Ishikawa (cell line): Measurements from ENCODE around the gene RLF.
A peak's percentile ranks its signal among the peaks of the same experiment; 100 is the strongest.

Experiments used
- CEBPB ChIP-seq: IDR thresholded peaks from 2 replicates; pipeline ENCODE4 v1.6.1; 2012
- CREB1 ChIP-seq: IDR thresholded peaks from 2 replicates; pipeline ENCODE4 v1.6.1; 2012; ENCODE audit warnings: low read depth
- EGR1 ChIP-seq: IDR thresholded peaks from 2 replicates; pipeline ENCODE4 v1.6.1; 2012
- EP300 ChIP-seq: IDR thresholded peaks from 2 replicates; pipeline ENCODE4 v1.6.1; 2012; ENCODE audit warnings: borderline replicate concordance
- FOXM1 ChIP-seq: IDR thresholded peaks from 2 replicates; pipeline ENCODE4 v1.6.1; 2012; ENCODE audit warnings: low read depth, borderline replicate concordance
- MAX ChIP-seq: IDR thresholded peaks from 2 replicates; pipeline ENCODE4 v1.6.1; 2012
- NFIC ChIP-seq: IDR thresholded peaks from 2 replicates; pipeline ENCODE4 v1.6.1; 2012
- RAD21 ChIP-seq: IDR thresholded peaks from 2 replicates; pipeline ENCODE4 v1.6.1; 2012; ENCODE audit warnings: low read depth
- REST ChIP-seq: IDR thresholded peaks from 2 replicates; pipeline ENCODE4 v1.6.1; 2012; ENCODE audit warnings: low read depth, mild to moderate bottlenecking
- TAF1 ChIP-seq: IDR thresholded peaks from 2 replicates; pipeline ENCODE4 v1.6.1; 2012; ENCODE audit warnings: low read depth, mild to moderate bottlenecking
- TCF12 ChIP-seq: IDR thresholded peaks from 2 replicates; pipeline ENCODE4 v1.6.1; 2012; ENCODE audit warnings: low read depth
- TEAD4 ChIP-seq: IDR thresholded peaks from 2 replicates; pipeline ENCODE4 v1.6.1; 2012
- USF1 ChIP-seq: IDR thresholded peaks from 2 replicates; pipeline ENCODE4 v1.6.1; 2012
- YY1 ChIP-seq: IDR thresholded peaks from 2 replicates; pipeline ENCODE4 v1.6.1; 2012; ENCODE audit warnings: low read depth
- ZBTB7A ChIP-seq: IDR thresholded peaks from 2 replicates; pipeline ENCODE4 v1.6.1; 2012; ENCODE audit warnings: low read depth

Gene RLF

GRCh38 chr1:40179496-40180089 is 18.4 kb downstream of the RLF start:
- TF ChIP-seq EGR1 (no peak), FOXM1 (no peak), TCF12 (no peak), TAF1 (no peak)

- peak; percentile 26; the same call in 1 of the 2 replicates for TF ChIP-seq RAD21
- no peak for TF ChIP-seq REST
Measured at GRCh38 chr1:40183055-40183710, 22.0 kb downstream of the RLF start.

DNA sequence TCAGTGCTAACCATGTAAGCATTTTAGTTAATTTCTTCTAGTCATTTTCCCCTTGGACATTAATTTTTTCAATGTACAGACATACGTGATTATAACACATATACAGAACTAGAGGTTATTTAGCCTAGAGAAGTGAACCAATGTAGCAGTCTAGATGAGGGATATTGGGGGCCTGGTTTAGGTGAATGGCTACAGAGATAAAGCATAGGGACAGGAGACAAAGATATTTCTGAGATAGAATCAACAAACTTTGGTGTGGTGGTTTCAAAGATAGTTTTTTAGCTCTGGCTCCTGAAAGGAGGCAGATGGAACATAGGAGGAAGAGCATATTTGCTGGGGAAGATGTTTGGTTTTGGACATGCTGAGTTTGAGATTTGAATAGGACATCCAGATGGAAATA is 23.0 kb downstream of the RLF start:
- TF ChIP-seq RAD21 (no peak), TAF1 (no peak), TEAD4 (no peak), MAX (no peak), EP300 (no peak), CREB1 (no peak), FOXM1 (no peak), REST (no peak), NFIC (no peak), ZBTB7A (no peak), USF1 (no peak), CEBPB (no peak), TCF12 (no peak)

DNA sequence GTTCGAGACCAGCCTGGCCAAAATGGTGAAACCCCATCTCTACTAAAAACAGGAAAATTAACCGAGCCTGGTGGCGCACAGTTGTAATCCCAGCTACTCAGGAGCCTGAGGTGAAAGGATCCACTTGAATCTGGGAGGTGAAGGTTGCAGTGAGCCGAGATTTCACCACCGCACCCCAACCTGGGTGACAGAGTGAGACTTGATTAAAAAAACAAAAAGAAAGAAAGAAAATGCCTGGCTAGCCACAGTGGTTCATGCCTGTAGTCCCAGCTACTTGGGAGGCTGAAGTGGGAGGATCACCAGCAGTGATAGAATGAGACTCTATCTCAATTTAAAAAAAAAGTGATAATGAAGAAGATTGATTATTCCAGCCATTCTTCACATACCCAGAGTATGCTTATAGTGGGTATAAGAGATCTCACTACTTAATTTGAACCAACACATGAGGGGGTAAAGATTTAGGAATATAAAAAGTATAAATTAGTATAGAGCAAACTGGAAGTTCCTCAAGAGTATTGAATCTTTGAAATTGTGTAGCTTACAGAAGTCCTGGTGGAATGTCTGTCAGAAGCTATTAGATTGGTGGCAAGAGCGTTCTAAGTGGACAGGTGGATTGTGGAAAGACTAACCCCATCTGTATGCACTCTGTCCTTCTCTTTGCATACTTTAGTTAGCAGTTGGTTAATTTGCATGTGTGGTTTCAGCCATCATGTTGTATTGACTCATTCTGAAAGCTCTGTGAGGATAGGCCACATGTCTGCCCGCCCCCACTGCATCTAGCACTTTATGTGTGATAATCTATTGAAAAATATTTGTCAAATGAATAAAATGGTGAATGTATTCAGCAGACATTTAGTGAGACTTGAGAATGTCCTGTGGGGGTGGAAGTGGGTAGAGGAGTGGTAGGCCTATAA is 25.0 kb downstream of the RLF start:
- TF ChIP-seq MAX (no peak), CREB1 (no peak), TEAD4 (no peak), TCF12 (no peak), YY1 (no peak), EP300 (no peak), RAD21 (no peak), TAF1 (no peak), CEBPB (no peak), ZBTB7A (no peak), NFIC (no peak), USF1 (no peak), EGR1 (no peak), REST (no peak), FOXM1 (no peak)
